ENCODE results near the gene EHBP1L1. TPM values are rescaled to one million over a fixed set of nuclear protein-coding genes. Genes with fewer than 3 reads are reported as not detected.
A peak's percentile ranks its signal among the peaks of the same experiment; 100 is the strongest.

The EHBP1L1 gene
- total and polyA plus RNA-seq, 2 of the 8 experiments (the other 6 are each of a cell fraction or from before 2014, with no cell fraction given) = 4.3 to 6.6 TPM

GRCh38 chr11:65613091-65613928, 37.5 kb downstream of the EHBP1L1 start:
- ChIA-PET POLR2A (ENCODE audit: partially characterized antibody) (interaction anchor here (0.8 to 4.4 kb wide), 14 partner anchors 10 to 240 kb away, joined by 3 to 41 read pairs (median 4); partner anchors contain the start of genes FAM89B, KCNK7, NEAT1 and SIPA1), CTCF (ENCODE audit: partially characterized antibody) (interaction anchor here (0.6 to 3.8 kb wide), 10 partner anchors 9 to 200 kb away, joined by 3 to 30 read pairs (median 3); no protein-coding TSS in a partner anchor)
- Histone ChIP-seq H3K79me2 (ENCODE audit: control insufficient read depth in 1 of 2, insufficient read depth in 2 of 2, low read length in 2 of 2) (peaks cover 11 to 27% of the 10 kb centered on the region in 2 experiments), H2BK12ac (ENCODE audit: low read depth, low read length) (no peak overlapping the region), H3K23me2 (ENCODE audit: low read depth, low read length) (peaks cover 16% of the 10 kb centered on the region), H2AFZ (ENCODE audit: low read length) (no peak overlapping the region), H3K4me1 (replicated peaks in 1 of 4; ENCODE audit: control insufficient read depth in 3 of 4, insufficient read depth in 4 of 4, low read length in 3 of 4) (peaks cover 0 to 21% (median 11%) of the 10 kb centered on the region in 4 experiments; a peak in 5 of 7 replicates), H3K56ac (replicated peaks; ENCODE audit: insufficient read length, low read depth, low read length) (peak overlapping the region; percentile 52), H3K4me3 (ENCODE audit: extremely low read depth in 1 of 4, insufficient read depth in 2 of 4, low read depth in 3 of 4, low read length in 4 of 4) (peak overlapping the region; percentile 63 to 88 (median 86)), H3K4ac (replicated peaks; ENCODE audit: insufficient read length, low read depth, low read length) (no peak overlapping the region), H3K27me3 (replicated peaks in 1 of 4; ENCODE audit: control insufficient read depth in 3 of 4, extremely low read depth in 1 of 4, insufficient read depth in 3 of 4, low read length in 3 of 4) (no peaks in the 10 kb centered on the region), H3K36me3 (ENCODE audit: control insufficient read depth in 2 of 4, insufficient read depth in 4 of 4, low read length in 3 of 4) (peaks cover 1 to 11% (median 7%) of the 10 kb centered on the region in 4 experiments; a peak in 3 of 8 replicates), H2BK5ac (ENCODE audit: low read depth, low read length) (peak overlapping the region; percentile 16; the same call in 1 of the 2 replicates), H3K9me3 (ENCODE audit: insufficient read depth in 2 of 2, low read depth in 1 of 2, low read length in 1 of 2) (no peaks in the 10 kb centered on the region), H3K18ac (ENCODE audit: extremely low read depth, low read length) (no peak overlapping the region; the same call in 1 of the 2 replicates), H2BK120ac (replicated peaks; ENCODE audit: low read depth, low read length) (no peak overlapping the region), H3K4me2 (ENCODE audit: insufficient read depth in 1 of 2, low read depth in 2 of 2, low read length in 2 of 2) (peak overlapping the region; percentile 69 to 87), H3K14ac (ENCODE audit: insufficient read length) (no peak overlapping the region), H4K8ac (ENCODE audit: extremely low read depth, insufficient read depth, low read length) (peak overlapping the region; percentile 45; the same call in 1 of the 2 replicates), H3K9ac (replicated peaks in 1 of 4; ENCODE audit: extremely low read depth in 1 of 4, low read depth in 3 of 4, low read length in 3 of 4) (peak overlapping the region; percentile 43 to 70 (median 68); a peak in 6 of 7 replicates), H3K79me1 (ENCODE audit: low read depth, low read length) (peaks cover 32% of the 10 kb centered on the region), H4K91ac (replicated peaks; ENCODE audit: insufficient read length, low read length) (peak overlapping the region; percentile 18), H4K20me1 (replicated peaks in 1 of 2; ENCODE audit: control insufficient read depth in 1 of 2, insufficient read depth in 2 of 2, low read length in 2 of 2) (peaks cover 8 to 25% of the 10 kb centered on the region in 2 experiments), H2AK5ac (ENCODE audit: low read depth, low read length) (no peak overlapping the region), H3K23ac (ENCODE audit: insufficient read length) (no peak overlapping the region), H3K27ac (ENCODE audit: low read depth, low read length) (peak overlapping the region; percentile 43), H4K5ac (ENCODE audit: insufficient read length, low read depth, low read length) (peak overlapping the region; percentile 16), H2BK20ac (ENCODE audit: low read length) (no peak overlapping the region), H2BK15ac (ENCODE audit: low read length) (no peak overlapping the region; the same call in 1 of the 2 replicates)
- WGBS, 2 experiments (ENCODE audit: extremely low coverage in 1 of 2, insufficient coverage in 1 of 2, insufficient read length in 1 of 2, insufficient replicate concordance in 2 of 2, low coverage in 1 of 2, low lambda C conversion rate in 2 of 2, missing lambda C conversion rate in 1 of 2) = 70% methylated on average over 37 of the region's 43 CpGs; no CpG with 5 or more reads in 1 of the 2 experiments
- TF ChIP-seq GABPA (IDR thresholded peaks at IDR 0.05; ENCODE audit: borderline replicate concordance, insufficient read depth, low read length) (no peak), CBX5 (IDR thresholded peaks at IDR 0.05; ENCODE audit: low read depth, low read length) (no peak), PHF8 (conservative IDR thresholded peaks at IDR 0.05; ENCODE audit: low read depth, low read length) (no peak)
- TF ChIP-seq, protein P1, sequence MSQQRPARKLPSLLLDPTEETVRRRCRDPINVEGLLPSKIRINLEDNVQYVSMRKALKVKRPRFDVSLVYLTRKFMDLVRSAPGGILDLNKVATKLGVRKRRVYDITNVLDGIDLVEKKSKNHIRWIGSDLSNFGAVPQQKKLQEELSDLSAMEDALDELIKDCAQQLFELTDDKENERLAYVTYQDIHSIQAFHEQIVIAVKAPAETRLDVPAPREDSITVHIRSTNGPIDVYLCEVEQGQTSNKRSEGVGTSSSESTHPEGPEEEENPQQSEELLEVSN (IDR thresholded peaks at IDR 0.05) = no peak
- FAIRE-seq (no peak), DNase-seq (ENCODE audit: low read depth in 1 of 2, low spot score in 2 of 2) (no peak)
